ENCODE data around the gene ACE.

Gene ACE

GRCh38 chr17:63544467-63545301 is 67.8 kb downstream of the ACE start:
- no peak overlapping the region for H3K4me3 ChIP-seq (ENCODE audit: control insufficient read depth, low read depth, low read length)
- no peak for TF ChIP-seq CTCF (IDR thresholded peaks at IDR 0.05; ENCODE audit: control insufficient read depth, insufficient read depth, low read depth, low read length, missing control alignments)
- DNase-seq (ENCODE audit: low read depth): no peak

- no peak for TF ChIP-seq CTCF (IDR thresholded peaks at IDR 0.05; ENCODE audit: control insufficient read depth, insufficient read depth, low read depth, low read length, missing control alignments)
- no peak for DNase-seq (ENCODE audit: low read depth)
- no peak overlapping the region for H3K4me3 ChIP-seq (ENCODE audit: control insufficient read depth, low read depth, low read length)
Measured at GRCh38 chr17:63546308-63547082, 69.6 kb downstream of the ACE start.

- TF ChIP-seq CTCF (IDR thresholded peaks at IDR 0.05; ENCODE audit: control insufficient read depth, insufficient read depth, low read depth, low read length, missing control alignments): no peak
- H3K4me3 ChIP-seq (ENCODE audit: control insufficient read depth, low read depth, low read length): no peak overlapping the region
- no peak for DNase-seq (ENCODE audit: low read depth)
Measured at GRCh38 chr17:63547083-63547523, 70.2 kb downstream of the ACE start.
